Loucy (cell line): ENCODE measurements around the gene TRMT11.

ENCODE experiments used
- H2AFZ ChIP-seq: fragments of 200-600 bp; sonication (generic); 2 replicates; pipeline ENCODE4 v1.6.0; 2016; ENCODE audit warnings: antibody characterized with exemption, mild to moderate bottlenecking, low read length, moderate library complexity
- H3F3A ChIP-seq: fragments of 200-600 bp; 2 replicates; pipeline ENCODE4 v1.6.0; 2016; ENCODE audit warnings: antibody characterized with exemption, low read depth, mild to moderate bottlenecking
- H3K27me3 ChIP-seq: fragments of 200-600 bp; sonication (generic); 2 replicates; pipeline ENCODE4 v1.6.1; 2014; ENCODE audit warnings: low read length, mild to moderate bottlenecking; ENCODE audit not compliant: insufficient read depth, poor library complexity, severe bottlenecking
- H3K36me3 ChIP-seq: fragments of 200-600 bp; sonication (generic); 2 replicates; pipeline ENCODE4 v1.6.1; 2016; ENCODE audit warnings: low read length; ENCODE audit not compliant: insufficient read depth
- H3K4me1 ChIP-seq: fragments of 200-600 bp; sonication (generic); 2 replicates; pipeline ENCODE4 v1.5.1; 2014; ENCODE audit warnings: low read length, mild to moderate bottlenecking; ENCODE audit not compliant: insufficient read depth, poor library complexity, severe bottlenecking
- H3K4me2 ChIP-seq: fragments of 200-600 bp; sonication (generic); 2 replicates; pipeline ENCODE4 v1.6.0; 2014; ENCODE audit warnings: antibody characterized with exemption, low read length, low read depth, mild to moderate bottlenecking; ENCODE audit not compliant: poor library complexity, severe bottlenecking
- H3K4me3 ChIP-seq: fragments of 200-600 bp; sonication (generic); 2 replicates; pipeline ENCODE4 v1.5.1; 2014; ENCODE audit warnings: low read length, mild to moderate bottlenecking, mixed read lengths; ENCODE audit not compliant: poor library complexity, severe bottlenecking
- H3K79me2 ChIP-seq: fragments of 200-600 bp; sonication (generic); 2 replicates; pipeline ENCODE4 v1.6.1; 2014; ENCODE audit warnings: low read length; ENCODE audit not compliant: insufficient read depth
- H3K9ac ChIP-seq: fragments of 200-600 bp; sonication (generic); 2 replicates; pipeline ENCODE4 v1.6.0; 2014; ENCODE audit warnings: mild to moderate bottlenecking, low read depth, low read length, moderate library complexity; ENCODE audit not compliant: poor library complexity, severe bottlenecking
- H3K9me2 ChIP-seq: fragments of 200-600 bp; sonication (generic); replicated peaks from 2 replicates; pipeline ENCODE4 v1.6.1; 2016; ENCODE audit warnings: low read depth, low read length, mixed read lengths
- H3K9me3 ChIP-seq: fragments of 200-600 bp; sonication (generic); 2 replicates; pipeline ENCODE4 v1.6.1; 2014; ENCODE audit warnings: mild to moderate bottlenecking, antibody characterized with exemption, low read length, low read depth; ENCODE audit not compliant: insufficient read depth
- H4K20me1 ChIP-seq: fragments of 200-600 bp; sonication (generic); 2 replicates; pipeline ENCODE4 v1.6.0; 2014; ENCODE audit warnings: antibody characterized with exemption, low read length, mild to moderate bottlenecking; ENCODE audit not compliant: insufficient read depth, poor library complexity, severe bottlenecking
- EZH2phosphoT487 ChIP-seq: fragments of 200-600 bp; IDR thresholded peaks from 2 replicates; pipeline ENCODE4 v1.6.1; 2018; ENCODE audit warnings: antibody characterized with exemption, mild to moderate bottlenecking, moderate library complexity, borderline replicate concordance
- TF ChIP-seq, protein P1 (sequence below): fragments of 200-600 bp; sonication (generic); conservative IDR thresholded peaks from 2 replicates; pipeline ENCODE4 v1.5.1; 2014; ENCODE audit warnings: mild to moderate bottlenecking, antibody characterized with exemption, low read length

The TRMT11 gene

GRCh38 chr6:125963817-125964216 lies 22.5 kb upstream of the TRMT11 start:
- Histone ChIP-seq H3F3A (no peaks in the 10 kb centered on the region), H3K79me2 (peaks cover 58% of the 10 kb centered on the region), H3K9me2 (no peaks in the 10 kb centered on the region), H3K4me2 (peak overlapping the region; percentile 20), H4K20me1 (peaks cover 7% of the 10 kb centered on the region), H3K4me1 (peaks cover 32% of the 10 kb centered on the region), H3K4me3 (no peak overlapping the region), H2AFZ (no peak overlapping the region), H3K36me3 (peaks cover 13% of the 10 kb centered on the region; the same call in 1 of the 2 replicates), H3K9ac (no peak overlapping the region), H3K9me3 (no peaks in the 10 kb centered on the region), H3K27me3 (no peaks in the 10 kb centered on the region)
- TF ChIP-seq EZH2phosphoT487: no peak
- TF ChIP-seq, protein P1, sequence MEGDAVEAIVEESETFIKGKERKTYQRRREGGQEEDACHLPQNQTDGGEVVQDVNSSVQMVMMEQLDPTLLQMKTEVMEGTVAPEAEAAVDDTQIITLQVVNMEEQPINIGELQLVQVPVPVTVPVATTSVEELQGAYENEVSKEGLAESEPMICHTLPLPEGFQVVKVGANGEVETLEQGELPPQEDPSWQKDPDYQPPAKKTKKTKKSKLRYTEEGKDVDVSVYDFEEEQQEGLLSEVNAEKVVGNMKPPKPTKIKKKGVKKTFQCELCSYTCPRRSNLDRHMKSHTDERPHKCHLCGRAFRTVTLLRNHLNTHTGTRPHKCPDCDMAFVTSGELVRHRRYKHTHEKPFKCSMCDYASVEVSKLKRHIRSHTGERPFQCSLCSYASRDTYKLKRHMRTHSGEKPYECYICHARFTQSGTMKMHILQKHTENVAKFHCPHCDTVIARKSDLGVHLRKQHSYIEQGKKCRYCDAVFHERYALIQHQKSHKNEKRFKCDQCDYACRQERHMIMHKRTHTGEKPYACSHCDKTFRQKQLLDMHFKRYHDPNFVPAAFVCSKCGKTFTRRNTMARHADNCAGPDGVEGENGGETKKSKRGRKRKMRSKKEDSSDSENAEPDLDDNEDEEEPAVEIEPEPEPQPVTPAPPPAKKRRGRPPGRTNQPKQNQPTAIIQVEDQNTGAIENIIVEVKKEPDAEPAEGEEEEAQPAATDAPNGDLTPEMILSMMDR: no peak

GRCh38 chr6:125966569-125966968 lies 19.8 kb upstream of the TRMT11 start:
- Histone ChIP-seq H3K9me3 (no peaks in the 10 kb centered on the region), H4K20me1 (peaks cover 6% of the 10 kb centered on the region), H3K4me3 (no peak overlapping the region), H3K27me3 (no peaks in the 10 kb centered on the region), H2AFZ (no peak overlapping the region), H3K79me2 (peaks cover 41% of the 10 kb centered on the region), H3K9me2 (no peaks in the 10 kb centered on the region), H3F3A (no peaks in the 10 kb centered on the region), H3K36me3 (peaks cover 13% of the 10 kb centered on the region; the same call in 1 of the 2 replicates), H3K4me1 (peaks cover 21% of the 10 kb centered on the region), H3K9ac (no peak overlapping the region), H3K4me2 (no peak overlapping the region)
- TF ChIP-seq, protein P1: peak; percentile 31
- TF ChIP-seq EZH2phosphoT487: no peak

DNA sequence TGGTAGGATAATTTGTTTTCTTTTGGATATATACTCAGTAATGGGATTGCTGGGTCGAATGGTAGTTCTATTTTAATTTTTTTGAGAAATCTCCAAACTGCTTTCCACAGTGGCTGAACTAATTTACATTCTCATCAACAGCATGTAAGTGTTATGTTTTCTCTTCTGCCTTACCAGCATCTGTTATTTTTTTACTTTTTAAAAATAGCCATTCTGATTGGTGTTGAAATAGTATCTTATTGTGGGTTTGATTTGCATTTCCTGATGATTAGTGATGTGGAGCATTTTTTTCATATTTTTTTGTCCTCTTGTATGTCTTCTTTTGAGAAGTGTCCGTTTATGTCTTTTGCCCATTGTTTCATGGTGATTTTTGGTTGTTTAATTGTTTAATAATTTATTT lies 17.8 kb upstream of the TRMT11 start:
- peaks cover 24% of the 10 kb centered on the region; the same call in 1 of the 2 replicates for H3K36me3 ChIP-seq
- no peaks in the 10 kb centered on the region for H3K27me3 ChIP-seq
- H3K9ac ChIP-seq: no peak overlapping the region
- H3K9me2 ChIP-seq: no peaks in the 10 kb centered on the region
- no peak overlapping the region for H2AFZ ChIP-seq
- peaks cover 28% of the 10 kb centered on the region; the same call in 1 of the 2 replicates for H3K79me2 ChIP-seq
- H3K9me3 ChIP-seq: no peaks in the 10 kb centered on the region
- no peak overlapping the region for H3K4me2 ChIP-seq
- no peaks in the 10 kb centered on the region for H3F3A ChIP-seq
- TF ChIP-seq EZH2phosphoT487: no peak
- TF ChIP-seq, protein P1: no peak
- peaks cover 16% of the 10 kb centered on the region for H3K4me1 ChIP-seq
- peaks cover 3% of the 10 kb centered on the region for H4K20me1 ChIP-seq
- H3K4me3 ChIP-seq: no peak overlapping the region
